Right kidney (tissue), 9 donors: ENCODE measurements around the gene MED28.
"Not testable (repeated sequence)": the region's sequence is repeated elsewhere in the genome, so short reads cannot be mapped to it uniquely, and the experiment has no call there.

Experiments
- DNase-seq: peaks from one replicate; pipeline ENCODE4 v3.0.0-alpha.2; 2016
- long read RNA-seq, 8 donors: transcript quantifications; one replicate each; lab custom pipeline, GENCODE V29; 2026

MED28 gene
- long read RNA-seq, donor 1, full-length matches to known transcripts: 55 of 72 reads
- long read RNA-seq, donor 1, partial matches to known transcripts: 17 of 72 reads
- long read RNA-seq, donor 1, other reads (novel, unspliced or antisense): 0 of 72 reads
- long read RNA-seq, donor 2, full-length matches to known transcripts: 36 of 36 reads
- long read RNA-seq, donor 2, partial matches to known transcripts: 0 of 36 reads
- long read RNA-seq, donor 2, other reads (novel, unspliced or antisense): 0 of 36 reads
- long read RNA-seq, donor 3, full-length matches to known transcripts: 21 of 21 reads
- long read RNA-seq, donor 3, partial matches to known transcripts: 0 of 21 reads
- long read RNA-seq, donor 3, other reads (novel, unspliced or antisense): 0 of 21 reads
- long read RNA-seq, donor 4, full-length matches to known transcripts: 45 of 45 reads
- long read RNA-seq, donor 4, partial matches to known transcripts: 0 of 45 reads
- long read RNA-seq, donor 4, other reads (novel, unspliced or antisense): 0 of 45 reads
- long read RNA-seq, donor 5, full-length matches to known transcripts: 57 of 57 reads
- long read RNA-seq, donor 5, partial matches to known transcripts: 0 of 57 reads
- long read RNA-seq, donor 5, other reads (novel, unspliced or antisense): 0 of 57 reads
- long read RNA-seq, donor 6, full-length matches to known transcripts: 42 of 42 reads
- long read RNA-seq, donor 6, partial matches to known transcripts: 0 of 42 reads
- long read RNA-seq, donor 6, other reads (novel, unspliced or antisense): 0 of 42 reads
- long read RNA-seq, donor 7, full-length matches to known transcripts: 62 of 62 reads
- long read RNA-seq, donor 7, partial matches to known transcripts: 0 of 62 reads
- long read RNA-seq, donor 7, other reads (novel, unspliced or antisense): 0 of 62 reads
- long read RNA-seq, donor 8, full-length matches to known transcripts: 46 of 46 reads
- long read RNA-seq, donor 8, partial matches to known transcripts: 0 of 46 reads
- long read RNA-seq, donor 8, other reads (novel, unspliced or antisense): 0 of 46 reads

- peak; percentile 90 for DNase-seq
These were observed at the start of gene MED28 for GRCh38 chr4:17614416-17615299. Gene MED28 (plus strand): TSS chr4:17614641. CDS start chr4:17614655, 14 bp downstream.

GRCh38 chr4:17565846-17566245, 48.6 kb upstream of the MED28 start:
- no peak for DNase-seq

DNA sequence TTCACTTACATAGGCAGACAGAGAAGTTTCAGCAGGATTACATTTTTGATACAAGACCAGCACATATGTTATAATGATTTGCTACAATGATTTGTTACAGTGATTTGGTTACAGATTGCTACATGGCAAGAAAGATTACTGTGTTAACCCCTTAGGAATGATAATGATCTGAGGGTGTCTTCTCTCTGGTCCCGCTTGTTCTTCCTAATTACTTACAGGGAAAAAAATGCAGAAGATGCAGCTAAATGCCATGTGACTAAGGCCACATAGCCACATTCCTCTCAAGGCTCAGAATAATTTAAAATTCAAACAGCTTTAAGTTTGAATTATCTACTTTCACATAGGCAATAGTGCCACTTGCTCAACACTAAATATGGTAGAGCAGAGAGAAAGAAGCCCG, 47.2 kb upstream of the MED28 start:
- no peak for DNase-seq

DNA sequence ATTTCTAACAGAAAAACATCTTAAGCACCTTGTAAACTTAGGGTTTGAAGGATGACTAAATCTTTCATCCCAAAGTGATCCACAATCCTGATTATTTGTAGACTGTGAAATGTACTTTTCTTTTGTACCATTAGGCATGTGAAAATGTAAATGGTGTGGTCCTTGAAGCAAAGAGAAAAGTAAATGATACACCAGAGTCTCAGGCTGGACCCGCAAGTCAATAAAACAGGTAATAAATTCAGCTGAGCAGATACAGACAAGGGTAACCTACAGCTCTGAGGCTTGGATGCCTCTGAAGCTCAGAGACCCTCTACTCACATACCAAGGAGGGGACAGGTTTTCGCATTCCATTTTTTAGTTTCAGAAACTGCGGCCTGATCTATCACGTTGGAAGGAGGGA, 40.2 kb upstream of the MED28 start:
- DNase-seq: no peak

GRCh38 chr4:17575177-17575576, 39.3 kb upstream of the MED28 start:
- DNase-seq: not testable (repeated sequence)

- peak; percentile 99 for DNase-seq
These were observed 37.3 kb upstream of the MED28 start, which contains the start of gene LAP3 for GRCh38 chr4:17576932-17577664. Gene LAP3 (plus strand): TSS chr4:17577198. CDS start chr4:17577466, 268 bp downstream.

DNA sequence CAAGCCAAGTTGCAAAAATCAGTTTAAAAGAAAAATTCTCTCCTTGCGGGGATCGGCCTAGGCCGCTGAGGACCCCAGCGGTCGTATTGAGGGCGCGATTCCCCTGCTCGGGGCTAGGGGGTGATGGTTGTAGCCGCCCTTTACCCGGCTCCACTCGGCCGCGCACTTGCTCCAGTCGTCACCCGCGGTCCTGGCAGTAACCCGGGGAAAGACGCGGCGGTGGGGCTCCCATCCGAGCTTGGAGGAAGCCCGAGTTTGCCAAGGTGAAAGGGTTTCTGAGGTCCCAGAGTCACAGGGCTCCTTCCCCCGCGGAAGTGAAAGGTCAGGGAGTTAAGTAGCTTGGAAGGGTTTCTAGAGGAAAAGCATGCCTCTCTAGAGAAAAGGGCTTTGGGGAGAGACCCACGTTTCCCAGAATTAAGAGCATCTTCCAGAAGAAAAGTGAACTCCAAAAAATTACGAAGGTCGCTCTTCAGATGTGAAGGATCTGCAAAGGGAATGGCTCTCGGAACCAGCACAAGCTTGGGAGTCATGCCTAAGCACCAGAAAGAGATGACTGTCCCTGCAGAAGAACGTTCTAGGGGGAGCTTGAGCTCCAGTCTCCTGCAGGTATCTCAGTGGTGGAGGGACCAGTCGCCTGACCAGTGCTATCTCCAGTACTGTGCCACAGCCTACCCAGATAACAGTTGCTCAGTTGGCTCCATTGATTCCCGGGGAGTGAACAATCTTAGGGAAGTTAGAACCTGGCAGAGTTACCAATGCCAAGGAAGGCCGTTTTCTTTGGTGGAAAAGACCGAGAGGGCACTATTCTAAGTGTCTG, 36.6 kb upstream of the MED28 start:
- no peak for DNase-seq

DNA sequence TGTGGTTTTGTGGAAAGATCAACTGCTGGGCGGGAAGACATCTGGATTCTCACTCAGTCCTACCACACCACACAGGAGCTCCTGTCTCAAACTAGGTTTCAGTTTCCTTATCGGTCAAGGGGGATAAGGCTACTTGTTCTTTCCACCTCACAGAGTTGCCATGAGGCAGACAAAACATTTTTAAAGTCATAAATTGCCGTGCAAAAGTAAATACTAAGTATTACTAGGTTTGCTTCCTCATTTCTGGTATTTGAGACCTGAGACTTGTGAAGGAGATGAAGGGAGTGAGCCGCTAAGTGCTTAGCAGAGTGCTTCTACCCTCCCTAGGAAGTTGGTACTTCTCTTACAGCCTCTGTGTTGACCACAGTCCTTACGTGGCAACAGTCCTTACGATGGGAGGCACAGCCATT, 36.0 kb upstream of the MED28 start:
- DNase-seq: no peak

DNA sequence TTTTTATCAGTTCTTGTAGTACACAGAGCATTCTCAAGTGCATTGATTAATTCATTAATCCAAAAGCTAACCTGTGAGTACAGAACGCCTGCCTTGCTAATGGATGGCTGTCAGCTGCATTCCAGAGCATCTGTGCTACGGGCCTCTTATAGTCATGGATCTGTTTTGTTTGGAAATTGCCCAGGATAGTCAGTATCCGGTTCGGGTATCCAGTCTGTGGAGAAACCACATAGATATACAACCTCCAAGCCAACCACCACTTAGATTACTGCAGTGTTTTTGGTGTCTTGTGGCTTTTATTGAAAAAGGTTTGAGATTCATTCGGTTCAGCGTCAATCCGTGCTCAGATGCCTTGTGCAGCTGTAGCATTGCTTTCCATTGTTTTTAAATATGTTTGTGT, 33.5 kb upstream of the MED28 start:
- no peak for DNase-seq

DNA sequence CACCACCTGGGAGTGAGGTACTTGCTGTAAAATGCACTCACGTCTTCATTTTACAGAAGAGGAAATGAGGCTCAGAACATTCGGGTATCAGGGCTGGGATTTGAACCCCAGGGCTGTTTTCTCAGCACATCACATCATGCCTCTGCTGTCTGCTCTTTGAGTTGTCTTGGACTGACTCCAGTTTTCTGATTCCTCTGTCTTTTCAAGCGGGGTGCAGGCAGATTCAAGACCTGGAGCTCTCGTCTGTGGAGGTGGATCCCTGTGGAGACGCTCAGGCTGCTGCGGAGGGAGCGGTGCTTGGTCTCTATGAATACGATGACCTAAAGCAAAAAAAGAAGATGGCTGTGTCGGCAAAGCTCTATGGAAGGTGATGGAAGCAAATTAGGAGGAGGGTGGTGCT, 31.2 kb upstream of the MED28 start:
- no peak for DNase-seq

DNA sequence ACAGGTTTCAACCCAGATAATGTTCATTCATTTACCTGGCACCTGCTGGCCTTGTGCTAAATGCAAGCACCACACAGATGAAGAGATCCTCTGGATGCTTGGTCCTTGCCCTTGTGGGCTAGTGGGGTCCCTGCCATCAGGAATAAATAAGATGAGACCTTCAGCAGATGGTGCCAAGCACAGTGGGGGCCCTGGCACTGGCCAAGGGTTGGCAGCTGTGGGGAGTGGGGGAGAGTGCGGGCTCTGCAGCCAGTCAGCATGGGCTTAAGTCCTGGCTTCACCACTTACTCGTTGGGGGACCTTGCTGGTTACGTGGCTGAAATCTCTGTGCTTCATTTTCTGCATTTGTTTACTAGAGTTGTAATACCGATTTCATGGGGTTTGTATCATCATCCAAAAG, 30.5 kb upstream of the MED28 start:
- no peak for DNase-seq

DNA sequence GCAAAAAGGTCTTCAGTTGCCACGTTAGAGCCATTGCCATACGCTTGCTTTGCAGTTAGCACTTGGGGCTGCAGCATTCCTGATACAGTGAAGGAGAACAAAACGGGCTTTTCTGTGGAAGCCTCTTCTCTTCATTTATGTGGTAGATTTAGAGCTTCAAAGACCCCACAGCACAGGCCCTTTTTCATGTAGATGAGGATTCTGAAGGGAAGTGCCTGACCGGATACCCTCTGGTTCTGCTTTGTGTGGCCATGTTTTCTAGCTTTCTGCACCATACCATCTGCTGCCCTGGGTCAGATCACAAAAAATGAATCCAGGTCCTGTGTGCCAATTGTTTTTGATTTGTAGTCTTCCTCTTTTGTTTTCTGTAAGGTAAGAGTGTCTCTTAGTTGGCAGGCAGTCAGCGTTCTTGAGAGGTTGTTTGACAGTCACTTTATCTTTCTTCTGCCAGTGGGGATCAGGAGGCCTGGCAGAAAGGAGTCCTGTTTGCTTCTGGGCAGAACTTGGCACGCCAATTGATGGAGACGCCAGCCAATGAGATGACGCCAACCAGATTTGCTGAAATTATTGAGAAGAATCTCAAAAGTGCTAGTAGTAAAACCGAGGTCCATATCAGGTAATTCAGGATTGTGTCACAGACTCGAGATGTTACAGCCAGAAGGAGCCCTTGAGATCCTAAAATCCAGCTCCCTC, 29.8 kb upstream of the MED28 start:
- DNase-seq: no peak

GRCh38 chr4:17587094-17587822, 27.2 kb upstream of the MED28 start:
- no peak for DNase-seq

DNA sequence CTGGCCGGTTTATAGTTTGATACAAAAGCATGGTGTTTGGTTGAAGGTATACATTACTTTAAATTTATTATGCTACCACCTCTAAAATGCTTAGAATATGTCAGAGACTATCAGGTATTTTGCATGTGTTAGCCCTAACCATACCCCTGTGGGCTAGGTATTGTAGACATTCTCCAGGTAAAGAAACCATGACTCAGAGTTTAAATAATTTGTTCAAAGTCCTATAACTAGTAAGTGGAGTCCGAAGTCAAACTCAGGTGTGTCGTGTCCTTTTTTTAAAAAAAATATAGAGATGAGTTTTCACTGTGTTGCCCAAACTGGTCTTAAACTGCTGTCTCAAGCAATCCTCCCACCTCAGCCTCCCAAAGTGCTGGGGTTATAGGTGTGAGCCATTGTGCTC, 25.1 kb upstream of the MED28 start:
- no peak for DNase-seq

- DNase-seq: no peak
These were observed 18.9 kb upstream of the MED28 start for GRCh38 chr4:17595471-17596005.

GRCh38 chr4:17597517-17597916, 16.9 kb upstream of the MED28 start:
- DNase-seq: no peak

DNA sequence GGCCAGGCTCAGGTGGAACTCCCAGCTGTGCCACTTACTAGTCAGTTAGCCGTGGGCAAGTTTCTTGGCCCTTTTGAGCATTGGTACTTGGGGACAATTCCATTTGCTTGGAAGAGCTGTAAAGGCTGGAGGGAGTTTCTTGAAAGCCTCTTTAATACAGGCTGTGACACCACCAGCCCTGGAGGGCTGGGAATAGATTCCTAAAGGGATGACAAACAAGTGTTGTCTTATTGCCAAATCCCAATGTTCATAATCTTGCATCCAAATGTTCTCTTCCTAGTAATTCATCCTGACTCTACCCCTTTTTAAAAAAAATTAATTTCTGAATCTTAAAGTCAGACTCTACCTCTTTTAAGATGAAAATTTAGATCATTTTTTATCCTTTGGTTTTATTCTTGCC, 14.6 kb upstream of the MED28 start:
- no peak for DNase-seq

DNA sequence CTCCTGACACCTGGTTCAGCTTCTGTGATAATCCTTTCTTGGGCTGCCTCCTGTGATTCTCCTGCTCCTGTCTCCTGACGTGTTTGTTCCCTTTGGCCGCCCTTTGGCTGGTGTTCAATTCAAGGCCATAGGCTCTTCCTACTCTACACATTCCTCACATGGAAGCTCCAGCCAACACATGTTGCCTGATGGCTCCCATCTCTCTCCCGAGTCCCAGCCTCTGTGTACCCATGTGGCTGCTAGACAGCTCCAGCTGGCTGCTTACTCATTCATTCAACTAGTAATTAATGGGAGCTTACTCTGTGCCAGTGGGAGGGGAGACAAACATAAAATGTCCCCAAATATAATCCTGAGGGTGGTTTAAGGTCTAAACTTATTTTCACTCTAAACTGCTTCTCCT, 9.2 kb upstream of the MED28 start:
- no peak for DNase-seq
